ENCODE results near the gene LRCH1. TPM values are rescaled to one million over a fixed set of nuclear protein-coding genes. Genes with fewer than 3 reads are reported as not detected.

LRCH1 gene
- polyA plus RNA-seq, 1 of the 3 experiments (the other 2 are of a cell fraction): 5.5 TPM

DNA sequence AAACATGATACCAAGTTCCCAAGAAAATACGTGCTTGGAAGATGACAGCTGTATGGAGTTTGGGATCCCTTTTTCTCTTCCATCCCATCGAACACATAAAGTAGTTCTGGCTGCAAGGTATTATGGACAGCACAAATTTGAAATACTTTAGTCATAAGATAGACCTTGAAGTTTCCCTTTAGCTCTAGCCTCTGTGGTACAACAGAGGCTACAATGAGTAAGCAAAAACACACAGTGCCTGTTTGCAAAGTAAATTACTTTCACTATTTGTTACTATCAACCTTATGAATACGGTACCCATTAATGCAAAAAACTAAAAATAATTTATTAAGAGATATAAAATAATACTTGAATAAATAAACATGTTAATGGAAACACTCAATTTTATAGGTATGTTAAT is 21.0 kb upstream of the LRCH1 start:
- ChIA-PET CTCF (interaction anchor here (0.5 to 3.1 kb wide), 5 partner anchors 10 to 905 kb away, joined by 3 to 13 read pairs (median 7); no protein-coding TSS in a partner anchor), POLR2A (no interaction called here)
- Histone ChIP-seq H3K27me3 (ENCODE audit: insufficient read depth) (no peaks in the 10 kb centered on the region), H3K9me2 (no peaks in the 10 kb centered on the region), H4K20me1 (ENCODE audit: insufficient read depth) (no peaks in the 10 kb centered on the region), H3K9me3 (no peaks in the 10 kb centered on the region), H3K27ac (ENCODE audit: low read depth in 2 of 2, low read length in 1 of 2) (no peak overlapping the region), H3F3A (replicated peaks; ENCODE audit: insufficient read depth) (peaks cover 7% of the 10 kb centered on the region), H3K4me1 (ENCODE audit: control insufficient read depth in 1 of 2, insufficient read depth in 2 of 2, low read depth in 1 of 2, low read length in 1 of 2) (peaks cover 4 to 17% of the 10 kb centered on the region in 2 experiments; a peak in 3 of 4 replicates), H3K9ac (no peak overlapping the region), H3K79me2 (ENCODE audit: insufficient read depth) (no peaks in the 10 kb centered on the region), H3K4me2 (no peak overlapping the region), H3K4me3 (ENCODE audit: low read depth in 2 of 2, low read length in 1 of 2) (no peak overlapping the region), H3K36me3 (replicated peaks in 1 of 2; ENCODE audit: control insufficient read depth in 1 of 2, insufficient read depth in 2 of 2, low read length in 1 of 2) (no peaks in the 10 kb centered on the region), H2AFZ (ENCODE audit: low read depth) (no peak overlapping the region)
- no peak for DNase-seq
- 85% methylated on average over 3 of the region's 3 CpGs for WGBS (ENCODE audit: low lambda C conversion rate)
- TF ChIP-seq FOXJ3 (CRISPR knock-in tag; IDR thresholded peaks at IDR 0.05): no peak
- no peak for TF ChIP-seq FOSL2 (IDR thresholded peaks at IDR 0.05; ENCODE audit: borderline replicate concordance, low read depth)
- TF ChIP-seq, protein P1, sequence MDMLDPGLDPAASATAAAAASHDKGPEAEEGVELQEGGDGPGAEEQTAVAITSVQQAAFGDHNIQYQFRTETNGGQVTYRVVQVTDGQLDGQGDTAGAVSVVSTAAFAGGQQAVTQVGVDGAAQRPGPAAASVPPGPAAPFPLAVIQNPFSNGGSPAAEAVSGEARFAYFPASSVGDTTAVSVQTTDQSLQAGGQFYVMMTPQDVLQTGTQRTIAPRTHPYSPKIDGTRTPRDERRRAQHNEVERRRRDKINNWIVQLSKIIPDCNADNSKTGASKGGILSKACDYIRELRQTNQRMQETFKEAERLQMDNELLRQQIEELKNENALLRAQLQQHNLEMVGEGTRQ (IDR thresholded peaks at IDR 0.05; ENCODE audit: borderline replicate concordance, low read depth, low read length): no peak
- TF ChIP-seq RCOR1 (IDR thresholded peaks at IDR 0.05; ENCODE audit: low read length): no peak
- TF ChIP-seq SIN3A (IDR thresholded peaks at IDR 0.05; ENCODE audit: borderline replicate concordance, low read depth, low read length): no peak

DNA sequence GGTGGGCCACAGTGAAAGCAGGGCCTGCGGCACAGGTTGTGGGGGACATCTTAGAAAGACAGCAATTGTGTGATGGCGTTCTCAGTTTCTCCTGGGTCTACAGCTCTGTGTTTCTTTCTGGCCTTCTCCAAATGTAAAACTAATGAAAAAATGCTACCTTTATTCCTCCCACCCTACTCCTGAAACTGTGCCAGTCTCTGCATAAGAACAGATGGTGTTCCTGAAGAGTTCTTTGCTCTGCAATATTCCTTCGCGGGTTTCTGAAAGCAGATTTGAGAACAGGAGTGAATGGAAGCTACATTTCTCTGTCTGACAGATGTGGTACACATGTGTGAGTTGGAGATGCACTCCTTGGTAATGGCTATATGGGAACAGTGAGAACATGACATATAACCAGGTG is 18.0 kb upstream of the LRCH1 start:
- no peak overlapping the region for H2AFZ ChIP-seq (ENCODE audit: low read depth)
- CTCF ChIA-PET: interaction anchor here (4.2 kb wide), 1 partner anchor 17 kb away, joined by 21 read pairs; no protein-coding TSS in a partner anchor
- no peak overlapping the region for H3K27ac ChIP-seq (ENCODE audit: low read depth in 2 of 2, low read length in 1 of 2)
- 100% methylated on average over 4 of the region's 4 CpGs for WGBS (ENCODE audit: low lambda C conversion rate)
- no peaks in the 10 kb centered on the region for H3K79me2 ChIP-seq (ENCODE audit: insufficient read depth)
- H4K20me1 ChIP-seq (ENCODE audit: insufficient read depth): no peaks in the 10 kb centered on the region
- no peaks in the 10 kb centered on the region for H3K27me3 ChIP-seq (ENCODE audit: insufficient read depth)
- no peaks in the 10 kb centered on the region for H3K9me2 ChIP-seq
- H3K4me2 ChIP-seq: no peak overlapping the region
- peaks cover 5% of the 10 kb centered on the region for H3F3A ChIP-seq (replicated peaks; ENCODE audit: insufficient read depth)
- TF ChIP-seq, protein P2, sequence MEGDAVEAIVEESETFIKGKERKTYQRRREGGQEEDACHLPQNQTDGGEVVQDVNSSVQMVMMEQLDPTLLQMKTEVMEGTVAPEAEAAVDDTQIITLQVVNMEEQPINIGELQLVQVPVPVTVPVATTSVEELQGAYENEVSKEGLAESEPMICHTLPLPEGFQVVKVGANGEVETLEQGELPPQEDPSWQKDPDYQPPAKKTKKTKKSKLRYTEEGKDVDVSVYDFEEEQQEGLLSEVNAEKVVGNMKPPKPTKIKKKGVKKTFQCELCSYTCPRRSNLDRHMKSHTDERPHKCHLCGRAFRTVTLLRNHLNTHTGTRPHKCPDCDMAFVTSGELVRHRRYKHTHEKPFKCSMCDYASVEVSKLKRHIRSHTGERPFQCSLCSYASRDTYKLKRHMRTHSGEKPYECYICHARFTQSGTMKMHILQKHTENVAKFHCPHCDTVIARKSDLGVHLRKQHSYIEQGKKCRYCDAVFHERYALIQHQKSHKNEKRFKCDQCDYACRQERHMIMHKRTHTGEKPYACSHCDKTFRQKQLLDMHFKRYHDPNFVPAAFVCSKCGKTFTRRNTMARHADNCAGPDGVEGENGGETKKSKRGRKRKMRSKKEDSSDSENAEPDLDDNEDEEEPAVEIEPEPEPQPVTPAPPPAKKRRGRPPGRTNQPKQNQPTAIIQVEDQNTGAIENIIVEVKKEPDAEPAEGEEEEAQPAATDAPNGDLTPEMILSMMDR (IDR thresholded peaks at IDR 0.05): no peak
- H3K9ac ChIP-seq: no peak overlapping the region
- no peaks in the 10 kb centered on the region for H3K9me3 ChIP-seq
- POLR2A ChIA-PET: no interaction called here
- peaks cover 4 to 16% of the 10 kb centered on the region in 2 experiments; a peak in 3 of 4 replicates for H3K4me1 ChIP-seq (ENCODE audit: control insufficient read depth in 1 of 2, insufficient read depth in 2 of 2, low read depth in 1 of 2, low read length in 1 of 2)
- no peak for DNase-seq
- no peaks in the 10 kb centered on the region for H3K36me3 ChIP-seq (replicated peaks in 1 of 2; ENCODE audit: control insufficient read depth in 1 of 2, insufficient read depth in 2 of 2, low read length in 1 of 2)
- H3K4me3 ChIP-seq (ENCODE audit: low read depth in 2 of 2, low read length in 1 of 2): no peak overlapping the region

DNA sequence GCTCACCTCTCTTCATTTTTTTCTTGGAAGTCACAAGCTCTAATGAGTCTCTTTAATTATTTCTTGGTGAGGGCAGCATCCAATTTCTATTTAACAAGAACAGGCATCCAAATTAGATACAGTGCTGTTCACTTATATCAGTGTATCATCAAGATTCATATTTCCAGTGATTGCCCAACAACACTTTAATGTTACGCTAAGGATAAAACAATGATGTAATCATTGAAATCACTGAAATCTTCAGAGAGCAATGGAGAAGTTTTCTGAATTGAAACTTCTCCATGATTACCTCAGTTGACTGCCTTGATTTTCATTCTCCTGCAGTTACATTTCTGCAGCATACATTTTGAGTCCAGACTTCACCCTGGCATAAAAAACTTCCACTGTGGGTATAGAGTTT is 17.1 kb upstream of the LRCH1 start:
- H3K27ac ChIP-seq (ENCODE audit: low read depth in 2 of 2, low read length in 1 of 2): no peak overlapping the region
- DNase-seq: no peak
- TF ChIP-seq FOSL2 (IDR thresholded peaks at IDR 0.05; ENCODE audit: borderline replicate concordance, low read depth) (no peak), TEAD4 (IDR thresholded peaks at IDR 0.05; ENCODE audit: borderline replicate concordance, insufficient read depth) (no peak), GABPA (IDR thresholded peaks at IDR 0.05; ENCODE audit: low read depth) (no peak), NRF1 (IDR thresholded peaks at IDR 0.05; ENCODE audit: low read depth, low read length) (no peak), RAD21 (IDR thresholded peaks at IDR 0.05; ENCODE audit: low read length) (no peak), SIN3A (IDR thresholded peaks at IDR 0.05; ENCODE audit: borderline replicate concordance, low read depth, low read length) (no peak), YY1 (IDR thresholded peaks at IDR 0.05; ENCODE audit: low read depth) (no peak), TAF1 (IDR thresholded peaks at IDR 0.05; ENCODE audit: borderline replicate concordance, low read depth, low read length) (no peak), EP300 (IDR thresholded peaks at IDR 0.05; ENCODE audit: borderline replicate concordance in 1 of 2, low read depth in 1 of 2, low read length in 1 of 2) (no peak), POLR2AphosphoS5 (IDR thresholded peaks at IDR 0.05; ENCODE audit: low read depth, low read length) (no peak)
- TF ChIP-seq, protein P3, sequence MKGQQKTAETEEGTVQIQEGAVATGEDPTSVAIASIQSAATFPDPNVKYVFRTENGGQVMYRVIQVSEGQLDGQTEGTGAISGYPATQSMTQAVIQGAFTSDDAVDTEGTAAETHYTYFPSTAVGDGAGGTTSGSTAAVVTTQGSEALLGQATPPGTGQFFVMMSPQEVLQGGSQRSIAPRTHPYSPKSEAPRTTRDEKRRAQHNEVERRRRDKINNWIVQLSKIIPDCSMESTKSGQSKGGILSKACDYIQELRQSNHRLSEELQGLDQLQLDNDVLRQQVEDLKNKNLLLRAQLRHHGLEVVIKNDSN (IDR thresholded peaks at IDR 0.05; ENCODE audit: borderline replicate concordance, low read depth): no peak
- TF ChIP-seq, protein P4, sequence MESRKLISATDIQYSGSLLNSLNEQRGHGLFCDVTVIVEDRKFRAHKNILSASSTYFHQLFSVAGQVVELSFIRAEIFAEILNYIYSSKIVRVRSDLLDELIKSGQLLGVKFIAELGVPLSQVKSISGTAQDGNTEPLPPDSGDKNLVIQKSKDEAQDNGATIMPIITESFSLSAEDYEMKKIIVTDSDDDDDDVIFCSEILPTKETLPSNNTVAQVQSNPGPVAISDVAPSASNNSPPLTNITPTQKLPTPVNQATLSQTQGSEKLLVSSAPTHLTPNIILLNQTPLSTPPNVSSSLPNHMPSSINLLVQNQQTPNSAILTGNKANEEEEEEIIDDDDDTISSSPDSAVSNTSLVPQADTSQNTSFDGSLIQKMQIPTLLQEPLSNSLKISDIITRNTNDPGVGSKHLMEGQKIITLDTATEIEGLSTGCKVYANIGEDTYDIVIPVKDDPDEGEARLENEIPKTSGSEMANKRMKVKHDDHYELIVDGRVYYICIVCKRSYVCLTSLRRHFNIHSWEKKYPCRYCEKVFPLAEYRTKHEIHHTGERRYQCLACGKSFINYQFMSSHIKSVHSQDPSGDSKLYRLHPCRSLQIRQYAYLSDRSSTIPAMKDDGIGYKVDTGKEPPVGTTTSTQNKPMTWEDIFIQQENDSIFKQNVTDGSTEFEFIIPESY (IDR thresholded peaks at IDR 0.05; ENCODE audit: borderline replicate concordance, low read depth): no peak

More for the DNA sequence above, 17.1 kb upstream of the LRCH1 start:
- Histone ChIP-seq H2AFZ (ENCODE audit: low read depth) (no peak overlapping the region), H3K4me2 (no peak overlapping the region), H3K27me3 (ENCODE audit: insufficient read depth) (no peaks in the 10 kb centered on the region), H3K36me3 (replicated peaks in 1 of 2; ENCODE audit: control insufficient read depth in 1 of 2, insufficient read depth in 2 of 2, low read length in 1 of 2) (no peaks in the 10 kb centered on the region), H3K79me2 (ENCODE audit: insufficient read depth) (no peaks in the 10 kb centered on the region), H4K20me1 (ENCODE audit: insufficient read depth) (no peaks in the 10 kb centered on the region), H3F3A (replicated peaks; ENCODE audit: insufficient read depth) (no peaks in the 10 kb centered on the region), H3K9me2 (no peaks in the 10 kb centered on the region), H3K9ac (no peak overlapping the region), H3K4me3 (ENCODE audit: low read depth in 2 of 2, low read length in 1 of 2) (no peak overlapping the region), H3K9me3 (no peaks in the 10 kb centered on the region), H3K4me1 (ENCODE audit: control insufficient read depth in 1 of 2, insufficient read depth in 2 of 2, low read depth in 1 of 2, low read length in 1 of 2) (peaks cover 4 to 11% of the 10 kb centered on the region in 2 experiments; a peak in 3 of 4 replicates)
- POLR2A ChIA-PET: no interaction called here
- whole genome bisulfite sequencing (ENCODE audit: low lambda C conversion rate): 91% methylated on average over 1 of the region's 1 CpG
- CTCF ChIA-PET: interaction anchor here (1.6 to 4.2 kb wide), 2 partner anchors 16 to 185 kb away, joined by 9 to 21 read pairs; no protein-coding TSS in a partner anchor

Measured in SK-N-SH (cell line).